HL-60 (cell line): ENCODE measurements around the gene TCFL5.

ENCODE experiments used
- DNase-seq, 2 experiments: peaks; one replicate each; pipeline ENCODE4 v3.0.0-alpha.2; 2010 to 2020; ENCODE audit warnings: low read depth in 1 of 2, low spot score in 1 of 2
- H3K27ac ChIP-seq: fragments of 250-450 bp; sonication (Bioruptor Pico); replicated peaks from 2 replicates; pipeline ENCODE4 v1.5.1; 2020; ENCODE audit warnings: mild to moderate bottlenecking, moderate library complexity
- H3K27me3 ChIP-seq: fragments of 250-450 bp; sonication (Bioruptor Pico); 2 replicates; pipeline ENCODE4 v1.5.1; 2021; ENCODE audit warnings: mild to moderate bottlenecking, moderate library complexity; ENCODE audit not compliant: insufficient read depth, poor library complexity, severe bottlenecking
- H3K4me3 ChIP-seq: replicated peaks from 2 replicates; pipeline ENCODE4 v1.5.1; 2011; ENCODE audit warnings: mild to moderate bottlenecking, control low read depth, low read length; ENCODE audit not compliant: insufficient read depth
- GABPA ChIP-seq: IDR thresholded peaks from 2 replicates; pipeline ENCODE4 v1.6.1; 2012; ENCODE audit warnings: low read depth
- POLR2AphosphoS5 ChIP-seq: IDR thresholded peaks from 2 replicates; pipeline ENCODE4 v1.6.1; 2012; ENCODE audit warnings: low read depth
- SPI1 ChIP-seq: IDR thresholded peaks from 2 replicates; pipeline ENCODE4 v1.6.1; 2012; ENCODE audit warnings: low read depth, mild to moderate bottlenecking, borderline replicate concordance
- TF ChIP-seq, protein P1 (sequence below): IDR thresholded peaks from 2 replicates; pipeline ENCODE4 v1.6.1; 2012; ENCODE audit warnings: low read depth; ENCODE audit not compliant: insufficient replicate concordance
- TF ChIP-seq, protein P2 (sequence below): IDR thresholded peaks from one replicate; pipeline ENCODE4 v1.5.1; 2011; ENCODE audit warnings: low read length, control low read depth, inconsistent platforms; ENCODE audit not compliant: insufficient read depth

TCFL5 gene

DNA sequence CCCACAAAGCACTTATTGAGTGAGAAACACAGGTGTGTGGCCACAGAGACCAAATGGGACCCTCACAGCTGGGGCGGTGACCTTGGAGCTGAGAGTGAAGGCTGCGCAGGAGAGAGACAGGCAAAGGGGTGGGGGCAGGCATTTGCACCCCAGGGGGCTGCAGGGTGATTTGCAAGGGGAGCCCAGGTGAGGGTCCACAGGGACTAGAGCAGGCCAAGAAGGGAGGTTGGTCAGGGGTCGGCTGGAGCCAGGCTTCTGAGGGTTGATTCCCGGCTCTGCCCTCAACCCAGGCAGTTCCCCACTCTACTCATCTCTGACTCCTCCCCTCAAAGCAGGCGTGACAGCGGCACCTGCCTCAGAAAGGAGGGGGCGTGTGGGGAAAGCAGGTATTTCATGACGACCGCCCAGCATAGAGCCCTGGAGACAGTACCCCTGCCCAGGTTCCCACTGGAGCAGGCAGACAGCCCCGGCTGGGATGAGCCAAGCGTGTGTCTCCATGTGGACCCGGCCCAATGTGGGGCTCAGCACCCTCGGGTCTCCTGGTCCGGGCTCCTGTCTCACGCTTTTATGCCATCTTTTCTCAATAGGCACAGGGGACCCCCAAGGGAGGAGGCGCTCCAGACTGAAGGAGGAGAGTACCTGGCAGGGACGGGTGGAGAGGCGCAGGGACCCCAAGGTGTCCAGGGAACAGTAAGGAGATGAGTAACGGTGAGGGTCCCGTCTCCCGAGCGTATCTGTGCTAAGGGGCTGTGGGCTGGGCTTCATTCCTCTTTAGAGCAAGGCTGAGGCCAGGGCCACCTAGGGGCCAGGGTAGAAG lies 68.5 kb downstream of the TCFL5 start:
- DNase-seq, result no peak

DNA sequence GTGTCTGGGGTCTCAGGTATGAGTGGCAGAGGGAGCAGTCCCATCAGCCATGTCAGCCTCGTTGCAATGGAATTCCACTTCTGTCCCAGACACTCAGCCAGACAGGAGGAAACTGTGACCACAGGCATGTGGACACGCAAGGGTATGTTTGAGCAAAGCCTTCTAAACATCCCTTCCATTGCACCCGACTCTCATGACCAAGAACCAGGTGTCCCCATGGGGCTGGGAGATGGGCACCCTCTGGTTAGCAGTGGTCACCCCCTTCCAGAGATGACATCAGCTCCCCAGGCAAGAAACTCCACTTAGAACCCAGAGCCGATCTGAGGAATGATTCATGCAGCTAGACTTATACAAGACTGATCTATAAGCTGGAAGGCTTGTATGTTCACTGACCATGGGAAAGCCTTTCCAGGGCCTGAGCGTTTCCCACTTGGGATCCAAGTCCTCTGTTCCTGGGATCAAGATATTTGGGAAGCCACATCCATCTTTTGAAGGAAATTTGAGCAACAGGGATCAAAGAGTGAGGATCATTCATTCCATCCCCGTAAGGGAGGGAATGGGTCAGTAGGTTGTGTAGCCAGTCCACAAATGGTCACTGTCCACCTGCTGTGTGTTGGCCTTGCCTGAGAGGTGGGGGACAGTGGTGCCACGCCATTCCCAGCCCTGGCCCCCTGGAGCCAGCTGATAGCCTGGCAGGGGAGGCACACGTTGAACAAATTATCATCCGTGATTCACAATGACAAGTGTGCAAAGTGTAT lies 69.3 kb downstream of the TCFL5 start:
- no peak overlapping the region for H3K4me3 ChIP-seq

More for the DNA sequence above, 68.5 kb downstream of the TCFL5 start:
- Histone ChIP-seq H3K27ac (peak overlapping the region; percentile 68), H3K4me3 (no peak overlapping the region), H3K27me3 (no peaks in the 10 kb centered on the region)
- TF ChIP-seq, protein P1, sequence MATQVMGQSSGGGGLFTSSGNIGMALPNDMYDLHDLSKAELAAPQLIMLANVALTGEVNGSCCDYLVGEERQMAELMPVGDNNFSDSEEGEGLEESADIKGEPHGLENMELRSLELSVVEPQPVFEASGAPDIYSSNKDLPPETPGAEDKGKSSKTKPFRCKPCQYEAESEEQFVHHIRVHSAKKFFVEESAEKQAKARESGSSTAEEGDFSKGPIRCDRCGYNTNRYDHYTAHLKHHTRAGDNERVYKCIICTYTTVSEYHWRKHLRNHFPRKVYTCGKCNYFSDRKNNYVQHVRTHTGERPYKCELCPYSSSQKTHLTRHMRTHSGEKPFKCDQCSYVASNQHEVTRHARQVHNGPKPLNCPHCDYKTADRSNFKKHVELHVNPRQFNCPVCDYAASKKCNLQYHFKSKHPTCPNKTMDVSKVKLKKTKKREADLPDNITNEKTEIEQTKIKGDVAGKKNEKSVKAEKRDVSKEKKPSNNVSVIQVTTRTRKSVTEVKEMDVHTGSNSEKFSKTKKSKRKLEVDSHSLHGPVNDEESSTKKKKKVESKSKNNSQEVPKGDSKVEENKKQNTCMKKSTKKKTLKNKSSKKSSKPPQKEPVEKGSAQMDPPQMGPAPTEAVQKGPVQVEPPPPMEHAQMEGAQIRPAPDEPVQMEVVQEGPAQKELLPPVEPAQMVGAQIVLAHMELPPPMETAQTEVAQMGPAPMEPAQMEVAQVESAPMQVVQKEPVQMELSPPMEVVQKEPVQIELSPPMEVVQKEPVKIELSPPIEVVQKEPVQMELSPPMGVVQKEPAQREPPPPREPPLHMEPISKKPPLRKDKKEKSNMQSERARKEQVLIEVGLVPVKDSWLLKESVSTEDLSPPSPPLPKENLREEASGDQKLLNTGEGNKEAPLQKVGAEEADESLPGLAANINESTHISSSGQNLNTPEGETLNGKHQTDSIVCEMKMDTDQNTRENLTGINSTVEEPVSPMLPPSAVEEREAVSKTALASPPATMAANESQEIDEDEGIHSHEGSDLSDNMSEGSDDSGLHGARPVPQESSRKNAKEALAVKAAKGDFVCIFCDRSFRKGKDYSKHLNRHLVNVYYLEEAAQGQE, result no peak
- TF ChIP-seq SPI1 (no peak), GABPA (no peak), POLR2AphosphoS5 (no peak)
- TF ChIP-seq, protein P2, sequence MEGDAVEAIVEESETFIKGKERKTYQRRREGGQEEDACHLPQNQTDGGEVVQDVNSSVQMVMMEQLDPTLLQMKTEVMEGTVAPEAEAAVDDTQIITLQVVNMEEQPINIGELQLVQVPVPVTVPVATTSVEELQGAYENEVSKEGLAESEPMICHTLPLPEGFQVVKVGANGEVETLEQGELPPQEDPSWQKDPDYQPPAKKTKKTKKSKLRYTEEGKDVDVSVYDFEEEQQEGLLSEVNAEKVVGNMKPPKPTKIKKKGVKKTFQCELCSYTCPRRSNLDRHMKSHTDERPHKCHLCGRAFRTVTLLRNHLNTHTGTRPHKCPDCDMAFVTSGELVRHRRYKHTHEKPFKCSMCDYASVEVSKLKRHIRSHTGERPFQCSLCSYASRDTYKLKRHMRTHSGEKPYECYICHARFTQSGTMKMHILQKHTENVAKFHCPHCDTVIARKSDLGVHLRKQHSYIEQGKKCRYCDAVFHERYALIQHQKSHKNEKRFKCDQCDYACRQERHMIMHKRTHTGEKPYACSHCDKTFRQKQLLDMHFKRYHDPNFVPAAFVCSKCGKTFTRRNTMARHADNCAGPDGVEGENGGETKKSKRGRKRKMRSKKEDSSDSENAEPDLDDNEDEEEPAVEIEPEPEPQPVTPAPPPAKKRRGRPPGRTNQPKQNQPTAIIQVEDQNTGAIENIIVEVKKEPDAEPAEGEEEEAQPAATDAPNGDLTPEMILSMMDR, result no peak

More for the DNA sequence above, 69.3 kb downstream of the TCFL5 start:
- H3K27ac ChIP-seq, result no peak overlapping the region
- H3K27me3 ChIP-seq, result no peaks in the 10 kb centered on the region
- TF ChIP-seq POLR2AphosphoS5 (no peak), GABPA (no peak), SPI1 (no peak)
- TF ChIP-seq, protein P1, result no peak
- TF ChIP-seq, protein P2, result no peak
- DNase-seq, result no peak
